Measurements from ENCODE around the gene PAWR. TPM values are rescaled to one million over a fixed set of nuclear protein-coding genes. Genes with fewer than 3 reads are reported as not detected.
A peak's percentile ranks its signal among the peaks of the same experiment; 100 is the strongest.

The PAWR gene
- total and polyA plus RNA-seq, 2 of the 13 experiments (the other 11 are each of a cell fraction or from before 2014, with no cell fraction given) = 29.1 to 36.1 TPM

GRCh38 chr12:79567175-79567563 is 123.6 kb downstream of the PAWR start:
- intact Hi-C loops (cut with micrococcal nuclease; ENCODE audit: unreplicated experiment) = no loop called here
- Histone ChIP-seq H3K27ac (ENCODE audit: extremely low read length, insufficient read depth, low read length) (peak overlapping the region; percentile 71), H4K20me1 (ENCODE audit: insufficient read depth, low read length) (no peaks in the 10 kb centered on the region), H3K4me1 (ENCODE audit: insufficient read depth, low read length) (peaks cover 36% of the 10 kb centered on the region), H3K9ac (ENCODE audit: insufficient read depth, low read depth, low read length) (0 out of 2 replicates have a peak overlapping the region, but pooled peaks have one; percentile 25), H3K36me3 (replicated peaks in 1 of 2; ENCODE audit: control insufficient read depth in 1 of 2, insufficient read depth in 2 of 2, low read length in 2 of 2) (peaks cover 5 to 7% of the 10 kb centered on the region in 2 experiments; a peak in 3 of 5 replicates), H3K9me3 (ENCODE audit: low read length) (no peaks in the 10 kb centered on the region), H2AFZ (ENCODE audit: low read length) (no peak overlapping the region), H3K4me2 (ENCODE audit: low read depth, low read length) (0 out of 2 replicates have a peak overlapping the region, but pooled peaks have one; percentile 32), H3K79me2 (ENCODE audit: insufficient read depth, low read length) (no peaks in the 10 kb centered on the region), H3K27me3 (ENCODE audit: control insufficient read depth in 1 of 2, insufficient read depth in 2 of 2, low read length in 2 of 2) (no peaks in the 10 kb centered on the region), H3K4me3 (replicated peaks in 1 of 3; ENCODE audit: insufficient read depth in 1 of 3, low read depth in 2 of 3, low read length in 3 of 3) (no peak overlapping the region)
- WGBS (ENCODE audit: low lambda C conversion rate) = 71% methylated on average over 1 of the region's 1 CpG
- TF ChIP-seq RBM22 (optimal IDR thresholded peaks at IDR 0.05; ENCODE audit: low read length) = peak; percentile 20
- TF ChIP-seq NR2F1 (CRISPR knock-in tag; IDR thresholded peaks at IDR 0.05) = no peak
- ATAC-seq = no peak; the same call in 1 of the 3 replicates
- ChIA-PET POLR2A (interaction anchor here (1.4 kb wide), 1 partner anchor 123 kb away, joined by 8 read pairs; the partner anchor contains the start of gene PAWR), CTCF (ENCODE audit: low intra/inter-chr PET ratio, low total read pairs) (no interaction called here)
- BruUV-seq (replicated peaks) = no TSS peak
- in situ Hi-C loops (cut with HindIII; ENCODE audit: extremely low pct_ligation_motif_present, low pct_unique_long_range_greater_than_20kb) = loop anchor here (25.0 kb wide), 1 partner anchor 120 kb away; the partner anchor contains the start of gene PAWR
- no peak for DNase-seq (ENCODE audit: low spot score)
- FAIRE-seq = no peak

GRCh38 chr12:79566452-79567174 is 124.2 kb downstream of the PAWR start:
- Histone ChIP-seq H3K9ac (ENCODE audit: insufficient read depth, low read depth, low read length) (peak overlapping the region; percentile 40; the same call in 1 of the 2 replicates), H3K4me3 (replicated peaks in 1 of 3; ENCODE audit: insufficient read depth in 1 of 3, low read depth in 2 of 3, low read length in 3 of 3) (no peak overlapping the region; a peak in 1 of 6 replicates), H3K79me2 (ENCODE audit: insufficient read depth, low read length) (no peaks in the 10 kb centered on the region), H4K20me1 (ENCODE audit: insufficient read depth, low read length) (no peaks in the 10 kb centered on the region), H3K27ac (ENCODE audit: extremely low read length, insufficient read depth, low read length) (peak overlapping the region; percentile 71), H3K4me1 (ENCODE audit: insufficient read depth, low read length) (peaks cover 36% of the 10 kb centered on the region), H2AFZ (ENCODE audit: low read length) (no peak overlapping the region), H3K36me3 (replicated peaks in 1 of 2; ENCODE audit: control insufficient read depth in 1 of 2, insufficient read depth in 2 of 2, low read length in 2 of 2) (peaks cover 5% of the 10 kb centered on the region in 2 experiments; a peak in 3 of 5 replicates), H3K27me3 (ENCODE audit: control insufficient read depth in 1 of 2, insufficient read depth in 2 of 2, low read length in 2 of 2) (no peaks in the 10 kb centered on the region), H3K9me3 (ENCODE audit: low read length) (no peaks in the 10 kb centered on the region), H3K4me2 (ENCODE audit: low read depth, low read length) (0 out of 2 replicates have a peak overlapping the region, but pooled peaks have one; percentile 32)
- CTCF ChIA-PET (ENCODE audit: low intra/inter-chr PET ratio, low total read pairs) = no interaction called here
- POLR2A ChIA-PET = interaction anchor here (1.4 kb wide), 1 partner anchor 124 kb away, joined by 8 read pairs; the partner anchor contains the start of gene PAWR
- no TSS peak for BruUV-seq (replicated peaks)
- FAIRE-seq (no peak), ATAC-seq (peak; percentile 62), DNase-seq (ENCODE audit: low spot score) (peak; percentile 78)
- 52% methylated on average over 4 of the region's 4 CpGs for WGBS (ENCODE audit: low lambda C conversion rate)
- in situ Hi-C loops (cut with HindIII; ENCODE audit: extremely low pct_ligation_motif_present, low pct_unique_long_range_greater_than_20kb) (loop anchor here (25.0 kb wide), 1 partner anchor 121 kb away; the partner anchor contains the start of gene PAWR), intact Hi-C loops (cut with micrococcal nuclease; ENCODE audit: unreplicated experiment) (no loop called here)
- TF ChIP-seq RCOR2 (CRISPR knock-in tag; IDR thresholded peaks at IDR 0.05) (peak; percentile 59; the same call in 1 of the 2 replicates), ZNF362 (CRISPR knock-in tag; IDR thresholded peaks at IDR 0.05; ENCODE audit: borderline replicate concordance) (peak; percentile 73), GPBP1L1 (CRISPR knock-in tag; IDR thresholded peaks at IDR 0.05) (no peak), RFXAP (CRISPR knock-in tag; IDR thresholded peaks at IDR 0.05; ENCODE audit: borderline replicate concordance) (peak; percentile 51; the same call in 1 of the 2 replicates), ZNF224 (CRISPR knock-in tag; IDR thresholded peaks at IDR 0.05) (no peak), HCFC1 (IDR thresholded peaks at IDR 0.05; ENCODE audit: low read depth, low read length) (no peak), HOXA3 (CRISPR knock-in tag; IDR thresholded peaks at IDR 0.05) (no peak), HMGXB4 (CRISPR knock-in tag; IDR thresholded peaks at IDR 0.05; ENCODE audit: borderline replicate concordance in 1 of 2, low read depth in 1 of 2) (no peak), ZNF12 (CRISPR knock-in tag; IDR thresholded peaks at IDR 0.05) (peak; percentile 73; the same call in 1 of the 2 replicates), SP140L (CRISPR knock-in tag; IDR thresholded peaks at IDR 0.05; ENCODE audit: borderline replicate concordance) (0 out of 2 replicates have a peak, but pooled peaks have one; percentile 34)
